ENCODE data around the gene SH2D3A. TPM values are rescaled to one million over a fixed set of nuclear protein-coding genes. Genes with fewer than 3 reads are reported as not detected.
"Not testable (repeated sequence)": the region's sequence is repeated elsewhere in the genome, so short reads cannot be mapped to it uniquely, and the experiment has no call there.

SH2D3A gene
- total RNA-seq, 1 donor from 2014 or later: 1.5 TPM

DNA sequence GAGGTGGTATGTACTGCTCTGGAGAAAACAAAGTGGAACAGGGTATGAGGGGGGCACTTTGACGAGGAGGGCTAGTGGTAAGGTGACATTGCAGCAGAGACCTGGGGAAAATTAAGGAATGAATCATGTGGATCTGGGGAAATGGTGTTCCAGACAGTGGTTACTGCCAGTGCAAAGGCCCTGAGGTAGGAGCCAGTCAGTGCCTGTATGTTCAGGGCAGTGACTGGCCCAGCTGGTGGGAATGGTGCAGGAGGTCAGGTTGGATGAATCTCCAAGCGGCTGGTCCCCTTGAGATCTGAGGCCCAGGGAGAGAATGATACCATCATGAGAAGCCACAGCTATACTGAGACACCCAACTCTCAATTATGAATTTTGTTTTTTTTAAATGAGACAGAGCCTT, 10.2 kb upstream of the SH2D3A start:
- Mint-ChIP-seq H3K27ac (ENCODE audit: unreplicated experiment) (no peak overlapping the region), H3K27me3 (ENCODE audit: unreplicated experiment) (peaks cover 7% of the 10 kb centered on the region), H3K36me3 (ENCODE audit: low read depth, unreplicated experiment) (peaks cover 15% of the 10 kb centered on the region), H3K9me3 (ENCODE audit: unreplicated experiment) (peaks cover 31% of the 10 kb centered on the region), H3K4me3 (ENCODE audit: unreplicated experiment) (peak overlapping the region; percentile 54), H3K4me1 (ENCODE audit: unreplicated experiment) (no peaks in the 10 kb centered on the region)
- no peak for DNase-seq (ENCODE audit: low spot score)
- TF ChIP-seq, protein P1, sequence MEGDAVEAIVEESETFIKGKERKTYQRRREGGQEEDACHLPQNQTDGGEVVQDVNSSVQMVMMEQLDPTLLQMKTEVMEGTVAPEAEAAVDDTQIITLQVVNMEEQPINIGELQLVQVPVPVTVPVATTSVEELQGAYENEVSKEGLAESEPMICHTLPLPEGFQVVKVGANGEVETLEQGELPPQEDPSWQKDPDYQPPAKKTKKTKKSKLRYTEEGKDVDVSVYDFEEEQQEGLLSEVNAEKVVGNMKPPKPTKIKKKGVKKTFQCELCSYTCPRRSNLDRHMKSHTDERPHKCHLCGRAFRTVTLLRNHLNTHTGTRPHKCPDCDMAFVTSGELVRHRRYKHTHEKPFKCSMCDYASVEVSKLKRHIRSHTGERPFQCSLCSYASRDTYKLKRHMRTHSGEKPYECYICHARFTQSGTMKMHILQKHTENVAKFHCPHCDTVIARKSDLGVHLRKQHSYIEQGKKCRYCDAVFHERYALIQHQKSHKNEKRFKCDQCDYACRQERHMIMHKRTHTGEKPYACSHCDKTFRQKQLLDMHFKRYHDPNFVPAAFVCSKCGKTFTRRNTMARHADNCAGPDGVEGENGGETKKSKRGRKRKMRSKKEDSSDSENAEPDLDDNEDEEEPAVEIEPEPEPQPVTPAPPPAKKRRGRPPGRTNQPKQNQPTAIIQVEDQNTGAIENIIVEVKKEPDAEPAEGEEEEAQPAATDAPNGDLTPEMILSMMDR (IDR thresholded peaks at IDR 0.05; ENCODE audit: unreplicated experiment): no peak

DNA sequence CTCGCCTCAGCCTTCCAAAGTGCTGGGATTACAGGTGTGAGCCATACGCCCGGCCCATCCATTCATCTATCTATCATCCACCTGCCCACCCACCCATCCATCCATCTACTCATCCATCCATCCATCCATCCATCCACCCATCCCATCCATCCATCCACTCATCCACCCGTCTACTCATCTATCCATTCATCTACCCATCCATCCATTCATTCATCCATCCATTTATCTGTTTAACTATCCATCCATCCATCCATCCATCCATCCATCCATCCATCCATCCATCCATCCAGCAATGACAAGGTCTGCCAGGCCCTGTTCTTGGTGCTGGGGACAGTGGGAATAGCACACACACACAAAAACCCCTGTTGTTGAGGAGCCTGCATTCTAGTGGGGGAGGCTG, 9.8 kb upstream of the SH2D3A start:
- Mint-ChIP-seq H3K36me3 (ENCODE audit: low read depth, unreplicated experiment) (peaks cover 15% of the 10 kb centered on the region), H3K4me1 (ENCODE audit: unreplicated experiment) (no peaks in the 10 kb centered on the region), H3K9me3 (ENCODE audit: unreplicated experiment) (peaks cover 32% of the 10 kb centered on the region), H3K27ac (ENCODE audit: unreplicated experiment) (no peak overlapping the region), H3K4me3 (ENCODE audit: unreplicated experiment) (peak overlapping the region; percentile 54), H3K27me3 (ENCODE audit: unreplicated experiment) (peaks cover 7% of the 10 kb centered on the region)
- TF ChIP-seq, protein P1 (IDR thresholded peaks at IDR 0.05; ENCODE audit: unreplicated experiment): no peak
- no peak for DNase-seq (ENCODE audit: low spot score)

DNA sequence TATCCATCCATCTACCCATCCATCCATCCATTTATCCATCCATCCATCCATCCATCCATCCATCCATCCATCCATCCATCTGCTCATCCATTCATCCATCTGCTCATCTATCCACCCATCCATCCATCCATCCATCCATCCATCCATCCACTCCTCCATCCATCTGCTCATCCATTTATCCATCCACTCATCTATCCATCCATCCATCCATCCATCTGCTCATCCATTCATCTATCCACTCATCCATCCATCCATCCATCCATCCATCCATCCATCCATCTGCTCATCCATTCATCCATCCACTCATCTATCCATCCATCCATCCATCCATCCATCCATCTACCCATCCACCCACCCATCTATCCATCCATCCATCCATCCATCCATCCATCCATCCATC, 8.8 kb upstream of the SH2D3A start:
- not testable (repeated sequence) for H3K4me1 Mint-ChIP-seq (ENCODE audit: unreplicated experiment); DNase-seq (ENCODE audit: low spot score); H3K27ac Mint-ChIP-seq (ENCODE audit: unreplicated experiment)
- peaks cover 31% of the 10 kb centered on the region for H3K9me3 Mint-ChIP-seq (ENCODE audit: unreplicated experiment)
- H3K4me3 Mint-ChIP-seq (ENCODE audit: unreplicated experiment): peak overlapping the region; percentile 19
- peaks cover 20% of the 10 kb centered on the region for H3K36me3 Mint-ChIP-seq (ENCODE audit: low read depth, unreplicated experiment)
- H3K27me3 Mint-ChIP-seq (ENCODE audit: unreplicated experiment): peaks cover 11% of the 10 kb centered on the region

DNA sequence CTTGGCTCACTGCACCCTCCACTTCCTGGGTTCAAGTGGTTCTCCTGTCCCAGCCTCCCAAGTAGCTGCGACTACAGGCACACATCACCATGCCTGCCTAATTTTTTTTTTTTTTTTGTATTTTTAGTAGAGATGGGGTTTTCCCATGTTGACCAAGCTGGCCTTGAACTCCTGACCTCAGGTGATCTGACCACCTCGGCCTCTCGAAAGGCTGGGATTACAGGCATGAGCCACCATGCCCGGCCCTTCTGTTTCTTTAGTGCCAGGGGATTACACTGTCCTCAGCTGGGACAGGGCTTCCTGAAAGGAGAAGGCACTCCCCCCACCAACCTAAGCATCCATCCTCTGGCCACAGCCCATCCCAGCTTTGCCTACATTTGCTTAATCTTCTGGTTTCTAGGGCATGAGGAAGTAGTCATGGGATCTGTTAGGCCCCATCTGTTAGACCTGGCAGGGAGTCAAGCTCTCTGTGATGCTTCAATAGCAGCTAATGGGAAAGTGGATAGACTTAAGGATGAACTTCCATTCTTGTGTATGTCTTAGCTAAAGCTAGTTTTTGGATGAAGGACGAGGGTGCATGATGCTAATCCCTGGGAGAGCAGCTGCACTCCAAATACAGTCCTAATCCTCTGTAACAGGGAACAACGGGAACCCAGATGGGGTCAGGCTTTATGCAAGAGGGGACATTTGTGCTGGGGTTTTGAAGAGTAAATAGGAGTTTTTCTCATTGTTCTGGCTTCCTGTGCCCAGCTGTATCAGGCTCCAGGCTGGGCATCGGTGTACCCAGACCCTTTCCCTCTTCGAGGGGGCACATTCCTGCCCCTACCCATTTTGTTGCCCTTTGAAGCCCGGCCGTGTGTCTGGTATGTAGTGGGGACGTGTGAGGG, 7.8 kb upstream of the SH2D3A start:
- Mint-ChIP-seq H3K36me3 (ENCODE audit: low read depth, unreplicated experiment) (peaks cover 20% of the 10 kb centered on the region), H3K4me1 (ENCODE audit: unreplicated experiment) (no peaks in the 10 kb centered on the region), H3K27me3 (ENCODE audit: unreplicated experiment) (peaks cover 11% of the 10 kb centered on the region), H3K9me3 (ENCODE audit: unreplicated experiment) (peaks cover 29% of the 10 kb centered on the region), H3K4me3 (ENCODE audit: unreplicated experiment) (no peak overlapping the region), H3K27ac (ENCODE audit: unreplicated experiment) (no peak overlapping the region)
- no peak for DNase-seq (ENCODE audit: low spot score)
- TF ChIP-seq, protein P1 (IDR thresholded peaks at IDR 0.05; ENCODE audit: unreplicated experiment): no peak

DNA sequence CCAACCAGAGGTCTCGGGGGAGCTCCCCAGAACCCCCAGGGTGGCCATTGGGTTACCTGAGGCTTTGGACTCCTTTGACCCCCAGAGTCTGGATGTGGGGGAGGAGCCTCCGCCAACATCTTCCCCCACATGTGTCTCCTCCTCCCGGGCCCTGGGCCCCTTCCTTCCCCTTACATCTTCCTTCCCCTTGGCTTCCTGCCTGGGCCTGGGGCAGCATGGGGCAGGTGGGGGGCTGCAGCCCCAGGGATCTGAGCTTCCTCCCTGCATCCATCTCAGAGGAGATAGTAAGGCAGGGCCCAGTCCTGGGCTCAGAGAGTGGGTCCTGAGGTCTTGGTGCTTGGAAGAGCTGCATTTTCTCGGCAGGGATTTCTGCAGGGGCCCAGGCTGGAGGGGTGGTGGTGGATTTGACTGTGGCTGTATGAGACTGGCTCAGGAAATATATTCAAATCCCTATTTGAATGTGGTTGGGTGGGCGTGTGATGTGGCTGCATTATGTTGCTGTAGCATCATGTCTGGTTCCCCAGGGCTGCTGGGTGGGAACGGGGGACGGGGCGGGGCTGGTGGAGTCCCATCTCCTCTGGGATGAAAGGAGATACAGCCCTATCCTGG, 6.2 kb upstream of the SH2D3A start:
- TF ChIP-seq, protein P1 (IDR thresholded peaks at IDR 0.05; ENCODE audit: unreplicated experiment): no peak
- H3K27me3 Mint-ChIP-seq (ENCODE audit: unreplicated experiment): peaks cover 12% of the 10 kb centered on the region
- no peak overlapping the region for H3K4me3 Mint-ChIP-seq (ENCODE audit: unreplicated experiment)
- no peak overlapping the region for H3K27ac Mint-ChIP-seq (ENCODE audit: unreplicated experiment)
- no peak for DNase-seq (ENCODE audit: low spot score)
- no peaks in the 10 kb centered on the region for H3K4me1 Mint-ChIP-seq (ENCODE audit: unreplicated experiment)
- H3K9me3 Mint-ChIP-seq (ENCODE audit: unreplicated experiment): peaks cover 29% of the 10 kb centered on the region
- H3K36me3 Mint-ChIP-seq (ENCODE audit: low read depth, unreplicated experiment): peaks cover 20% of the 10 kb centered on the region
